ENCODE results near the gene STXBP6.

Gene STXBP6

DNA sequence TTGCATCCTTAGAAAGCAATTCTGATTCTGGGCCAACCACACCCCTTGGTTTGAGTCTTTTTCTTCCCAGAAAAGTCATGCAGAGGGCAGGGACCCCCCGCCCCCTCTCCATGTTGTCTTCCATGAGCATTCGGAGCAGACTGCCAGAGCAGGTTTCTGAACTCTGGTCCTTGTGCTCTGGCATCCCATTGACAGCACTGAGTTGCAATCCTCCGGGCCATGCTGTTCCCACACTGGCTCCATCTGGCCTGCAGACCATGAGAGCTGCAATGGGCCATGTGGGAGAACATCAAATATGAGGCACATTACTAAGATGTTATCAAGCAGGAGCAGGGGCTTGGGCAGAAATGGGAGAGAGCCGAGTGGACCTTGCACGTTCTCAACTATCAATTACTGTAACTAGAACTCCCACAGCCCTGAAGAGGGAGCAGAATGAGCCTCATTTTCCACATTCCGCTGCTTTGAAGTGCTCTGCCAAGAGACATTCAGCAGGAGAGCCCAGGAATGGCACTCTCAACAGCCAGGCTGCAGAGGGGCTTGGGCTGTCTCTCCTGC, 157.4 kb downstream of the STXBP6 start:
- in situ Hi-C loops (cut with MboI; ENCODE audit: low sequenced_read_pairs): no loop called here

DNA sequence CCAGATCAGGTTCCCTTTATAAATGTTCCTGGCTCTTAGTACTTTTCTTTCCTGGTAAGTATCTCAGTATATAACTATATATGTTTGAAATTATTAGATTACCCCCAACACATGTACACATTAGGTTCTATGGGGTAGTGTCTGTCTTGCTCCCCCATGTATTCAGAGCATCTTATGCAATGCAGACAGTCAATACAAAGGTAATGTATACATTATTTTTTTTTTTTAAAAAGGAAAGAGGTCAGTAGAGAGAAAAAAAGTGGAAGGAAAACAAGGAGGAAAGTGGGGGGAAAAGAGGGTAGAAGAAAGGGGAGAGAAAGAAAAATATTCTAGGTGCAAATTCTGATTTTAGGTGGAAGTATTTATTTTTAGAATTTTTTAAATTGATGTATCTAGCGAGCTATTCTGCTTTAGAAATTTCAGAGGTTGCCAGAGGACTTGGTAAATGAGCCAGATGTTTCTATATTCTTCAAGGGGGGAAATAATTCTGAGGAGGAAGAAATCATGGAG, 157.9 kb downstream of the STXBP6 start:
- in situ Hi-C loops (cut with MboI; ENCODE audit: low sequenced_read_pairs): no loop called here

DNA sequence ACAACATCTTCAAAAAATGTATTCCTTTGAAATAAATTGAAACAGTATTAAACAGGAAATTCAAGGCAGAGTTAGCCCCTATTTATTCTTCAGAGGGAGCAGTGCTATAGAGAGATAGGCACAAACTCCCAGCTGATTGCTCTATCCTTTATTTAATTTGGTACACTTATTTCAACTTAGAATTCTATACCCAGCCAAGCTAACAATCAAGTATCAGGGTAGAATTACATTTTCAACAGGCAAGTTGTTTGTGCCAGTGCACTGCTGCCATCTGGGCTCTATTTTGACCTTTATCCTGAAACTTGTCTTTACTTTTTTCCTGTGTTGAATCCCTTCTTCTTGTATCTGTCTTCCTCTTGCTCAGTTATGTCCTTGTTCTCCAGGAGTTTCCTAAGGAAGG, 159.2 kb downstream of the STXBP6 start:
- in situ Hi-C loops (cut with MboI; ENCODE audit: low sequenced_read_pairs): no loop called here

DNA sequence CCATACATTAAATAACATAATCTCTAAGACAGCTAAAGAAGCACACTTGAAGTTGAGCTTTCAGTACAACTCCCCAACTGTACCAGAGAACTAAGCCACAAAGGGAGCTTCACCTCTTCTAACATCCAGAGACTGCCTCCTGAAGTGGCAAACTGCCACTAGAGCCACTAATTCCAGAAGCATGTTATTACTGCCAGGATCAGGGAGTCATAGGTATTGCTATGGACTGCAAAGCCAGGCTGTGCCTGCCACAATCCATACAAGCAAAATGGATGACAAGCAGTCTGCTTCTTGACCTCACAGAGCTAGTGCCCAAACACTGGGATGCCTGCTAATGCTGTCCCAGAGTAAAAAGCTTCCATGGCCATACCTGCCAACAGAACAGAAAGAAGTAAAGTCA, 160.1 kb downstream of the STXBP6 start:
- in situ Hi-C loops (cut with MboI; ENCODE audit: low sequenced_read_pairs): no loop called here

DNA sequence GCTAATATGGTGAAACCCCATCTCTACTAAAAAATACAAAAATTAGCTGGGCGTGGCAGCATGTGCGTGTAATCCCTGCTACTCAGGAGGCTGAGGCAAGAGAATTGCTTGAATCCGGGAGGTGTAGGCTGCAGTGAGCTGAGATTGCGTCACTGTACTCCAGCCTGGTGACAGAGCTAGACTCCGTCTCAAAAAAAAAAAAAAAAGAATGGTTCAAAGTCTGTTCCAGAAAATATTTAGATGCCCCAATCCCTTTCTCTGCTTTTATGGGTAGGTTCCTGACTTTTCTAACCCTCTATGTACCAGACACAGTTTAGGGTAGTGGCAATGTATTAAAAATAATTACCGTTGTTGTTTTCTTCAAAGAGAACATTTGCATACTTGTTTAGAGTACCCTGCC, 161.4 kb downstream of the STXBP6 start:
- in situ Hi-C loops (cut with MboI; ENCODE audit: low sequenced_read_pairs): no loop called here

DNA sequence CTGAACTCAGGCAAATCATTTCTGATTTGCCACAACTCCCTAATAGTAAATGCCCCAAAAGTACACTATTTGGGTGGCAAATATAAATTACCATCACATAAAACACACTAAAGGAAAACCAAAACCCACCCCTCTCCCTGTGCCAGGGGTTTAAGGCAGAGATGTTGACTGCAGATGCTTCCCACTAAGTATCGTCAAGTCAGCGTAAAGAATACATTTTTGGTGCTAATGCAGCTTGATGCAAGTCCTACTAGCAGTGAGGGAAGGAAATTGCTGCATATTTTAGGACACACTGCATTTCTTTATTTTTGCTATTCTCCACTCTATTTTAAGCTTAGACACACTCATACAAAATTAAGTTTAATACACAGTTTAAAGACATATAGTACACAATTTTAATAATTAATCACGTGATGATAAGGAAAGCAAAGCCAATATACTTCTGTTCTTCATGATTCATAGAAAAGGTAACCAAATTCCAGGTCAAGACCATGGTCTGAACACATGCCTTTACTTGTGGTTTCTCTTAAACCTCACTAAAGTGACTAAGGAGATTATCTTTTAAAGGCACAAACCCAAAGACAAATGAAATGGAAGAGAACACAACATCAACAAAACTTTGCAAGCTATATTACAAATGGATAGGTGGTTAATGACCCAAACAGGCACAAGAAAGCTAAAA, 162.2 kb downstream of the STXBP6 start:
- in situ Hi-C loops (cut with MboI; ENCODE audit: low sequenced_read_pairs): no loop called here

DNA sequence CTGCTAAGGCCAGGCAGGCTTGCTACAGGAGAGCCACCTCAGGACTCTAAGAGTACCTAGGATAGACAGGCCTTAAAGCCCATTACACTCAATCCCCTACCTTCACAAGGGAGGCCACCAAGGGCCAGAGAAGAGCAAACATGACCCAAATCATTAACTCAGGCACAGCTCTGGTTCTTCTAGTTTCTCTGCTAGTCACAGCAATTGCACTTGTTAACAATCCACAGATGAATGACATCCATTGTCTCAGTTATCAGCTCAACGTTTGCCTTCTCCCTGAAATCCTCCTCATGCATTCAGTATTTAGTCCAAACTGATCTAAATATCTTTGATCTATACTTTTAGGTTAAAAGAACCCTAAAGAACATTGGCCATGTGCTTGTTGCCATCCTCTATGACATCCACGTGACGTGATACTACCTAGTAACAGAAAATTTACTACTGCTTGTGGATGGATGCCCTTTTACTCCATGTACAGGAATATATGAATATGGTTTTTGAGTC, 164.5 kb downstream of the STXBP6 start:
- in situ Hi-C loops (cut with MboI; ENCODE audit: low sequenced_read_pairs): no loop called here

DNA sequence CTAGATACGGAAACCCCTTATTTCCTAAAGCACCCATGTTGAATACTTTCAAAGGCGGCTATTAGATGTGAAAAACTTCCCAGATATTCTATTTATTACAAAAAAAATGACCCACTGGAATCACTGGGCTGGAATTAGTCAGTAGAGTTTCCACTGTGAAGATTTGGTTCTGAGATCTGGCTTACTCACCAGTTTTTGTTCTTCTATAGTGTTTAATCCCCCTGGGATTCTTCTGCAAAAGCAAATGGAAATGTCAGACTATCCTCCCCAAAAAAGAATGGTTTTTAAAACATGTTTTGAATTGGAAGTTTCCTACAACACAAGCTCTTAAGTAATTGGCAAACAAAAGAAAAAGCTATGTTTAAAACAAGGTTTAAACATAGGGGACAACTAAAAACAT, 166.4 kb downstream of the STXBP6 start:
- in situ Hi-C loops (cut with MboI; ENCODE audit: low sequenced_read_pairs): no loop called here

DNA sequence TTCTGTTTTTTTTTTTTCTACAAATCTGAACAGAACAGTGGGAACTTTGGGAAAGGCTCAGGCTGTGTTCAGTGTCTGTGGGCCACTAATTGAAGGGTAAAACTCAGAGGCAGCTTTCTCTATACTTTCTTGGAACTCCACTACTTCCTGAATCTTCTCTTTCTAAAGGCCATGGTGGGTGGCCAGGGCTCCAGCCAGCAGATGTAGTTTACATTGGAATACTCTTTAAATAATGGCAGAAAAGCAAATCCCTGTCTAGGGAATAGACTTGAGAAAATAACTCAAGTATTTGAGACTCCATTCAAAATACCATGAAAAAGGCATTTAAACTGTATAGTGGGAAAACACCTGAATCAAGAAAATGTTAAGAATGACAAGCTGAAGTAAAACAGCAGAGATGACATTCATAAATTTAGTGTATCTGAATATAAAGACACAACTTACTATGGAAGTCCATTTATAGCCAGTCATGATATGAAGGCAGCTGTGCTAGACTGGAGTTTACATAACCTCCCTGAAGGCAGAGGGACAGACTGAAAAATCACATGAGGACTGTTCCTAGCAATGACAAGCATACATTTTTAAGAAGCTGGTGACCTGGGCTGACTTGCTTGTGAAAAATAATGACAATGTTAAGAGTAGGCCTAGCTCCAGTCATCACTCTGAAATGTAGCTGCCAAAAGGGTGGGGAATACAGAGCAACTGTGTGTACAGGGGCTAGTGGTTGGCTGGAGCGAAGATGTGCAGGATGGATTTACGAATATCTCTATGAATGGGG, 168.6 kb downstream of the STXBP6 start:
- in situ Hi-C loops (cut with MboI; ENCODE audit: low sequenced_read_pairs): no loop called here

DNA sequence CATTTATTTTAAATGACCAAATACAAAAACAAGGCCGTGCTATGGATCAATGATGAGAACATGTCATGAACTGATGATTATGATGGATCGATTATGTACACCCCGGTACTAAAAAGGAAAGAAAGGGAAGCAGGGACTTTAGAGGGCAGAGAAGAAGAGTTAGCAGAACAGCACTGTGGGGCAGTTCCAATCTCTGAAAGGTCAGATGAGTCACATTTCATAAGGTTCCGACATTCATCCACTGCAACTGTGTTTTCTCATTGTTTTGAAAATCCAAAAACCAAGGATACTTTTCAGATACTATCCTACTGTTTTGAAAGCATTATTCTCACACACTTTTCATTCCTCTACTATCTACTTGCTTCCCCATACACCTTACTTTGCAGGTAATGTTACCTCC, 169.3 kb downstream of the STXBP6 start:
- in situ Hi-C loops (cut with MboI; ENCODE audit: low sequenced_read_pairs): no loop called here

DNA sequence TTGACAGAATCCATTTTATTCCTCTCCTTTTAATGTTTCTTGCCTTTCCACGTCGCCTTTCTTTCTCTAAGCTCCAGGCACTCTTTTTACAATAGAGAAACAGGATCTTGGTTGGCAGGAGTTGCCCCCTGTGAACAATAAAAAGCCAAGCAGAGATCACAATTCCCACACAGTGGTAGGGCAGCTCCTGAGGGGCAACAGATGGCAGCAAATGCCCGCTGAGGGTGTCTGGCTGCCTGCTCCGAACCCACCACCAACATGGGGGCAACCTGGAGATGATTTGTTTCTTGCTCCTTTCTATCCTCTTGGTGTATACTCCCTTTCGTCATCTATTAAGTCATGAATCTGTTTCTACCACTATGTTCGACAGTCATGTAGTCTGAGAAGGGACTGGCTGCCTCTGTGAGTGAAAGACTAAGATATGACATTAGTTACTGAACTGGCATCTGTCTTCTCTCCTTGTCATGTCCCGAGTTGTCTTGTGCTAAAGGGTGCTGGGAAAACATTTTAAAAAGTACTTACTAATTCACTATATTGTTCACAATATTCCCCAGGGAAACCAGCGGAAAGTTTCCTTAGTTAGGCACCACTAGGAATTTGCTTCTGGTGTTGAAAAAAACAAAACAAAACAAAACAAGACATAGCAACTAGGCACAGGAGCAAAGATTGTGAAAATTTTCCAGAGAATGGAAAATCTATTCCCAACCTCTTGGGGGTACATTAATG, 170.1 kb downstream of the STXBP6 start:
- in situ Hi-C loops (cut with MboI; ENCODE audit: low sequenced_read_pairs): no loop called here

DNA sequence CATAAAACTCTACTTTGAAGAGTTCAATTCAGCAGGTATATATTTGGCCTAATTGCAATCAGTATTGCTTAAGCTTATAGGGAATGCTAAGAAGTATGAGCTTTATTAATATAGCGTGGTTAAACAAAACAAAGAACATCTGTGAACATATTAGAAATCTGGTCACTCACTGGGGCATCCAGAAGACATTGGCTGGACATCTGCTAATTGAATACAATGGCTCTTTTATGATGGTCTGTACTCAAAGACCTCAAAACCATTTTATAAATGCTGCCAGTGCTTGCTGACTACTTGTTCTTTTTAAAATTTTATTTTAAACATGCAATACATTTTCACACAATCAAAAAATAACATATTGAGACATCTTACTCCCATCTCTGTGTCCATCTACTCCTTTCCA, 173.0 kb downstream of the STXBP6 start:
- in situ Hi-C loops (cut with MboI; ENCODE audit: low sequenced_read_pairs): no loop called here

DNA sequence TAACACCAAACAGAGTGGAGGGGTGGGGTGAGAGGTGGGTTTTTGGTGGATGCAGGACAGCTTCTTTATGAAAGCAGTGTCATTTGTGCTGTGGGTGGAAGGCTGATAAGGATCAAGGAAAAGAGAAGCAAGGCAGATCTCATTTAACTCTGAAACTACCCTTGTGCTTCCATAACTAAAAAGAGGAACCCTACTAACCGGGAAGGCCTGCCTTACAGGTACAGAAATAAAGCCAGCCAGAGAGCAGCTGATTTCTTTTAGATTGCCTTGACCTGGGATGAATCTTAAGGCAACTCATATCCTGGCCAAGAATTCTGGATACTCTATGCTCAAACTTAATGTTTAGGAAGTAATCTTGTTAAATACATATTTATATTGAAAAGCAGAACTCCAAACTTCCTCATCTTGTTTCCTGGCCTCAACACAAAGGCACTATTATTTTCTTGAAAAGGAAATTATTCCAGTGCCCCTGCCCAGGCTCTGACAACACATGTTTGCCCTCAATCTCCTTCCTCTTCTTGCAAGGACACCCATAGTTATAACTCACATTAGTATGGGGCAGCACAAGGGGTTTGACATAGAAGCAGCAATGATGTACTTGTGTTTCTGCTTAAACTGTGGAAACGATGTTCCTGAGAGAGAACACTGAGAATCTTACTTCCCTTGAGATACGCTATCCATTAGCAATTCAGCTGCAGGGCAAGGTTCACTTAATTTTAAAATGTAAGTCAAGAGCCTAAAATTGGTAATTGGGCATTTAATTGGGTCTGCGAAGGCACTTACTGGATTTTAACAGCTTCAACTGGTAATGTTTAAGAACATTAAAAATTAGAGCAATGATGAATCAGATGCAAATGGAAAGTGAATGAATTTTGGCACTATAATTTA, 173.7 kb downstream of the STXBP6 start:
- in situ Hi-C loops (cut with MboI; ENCODE audit: low sequenced_read_pairs): no loop called here

DNA sequence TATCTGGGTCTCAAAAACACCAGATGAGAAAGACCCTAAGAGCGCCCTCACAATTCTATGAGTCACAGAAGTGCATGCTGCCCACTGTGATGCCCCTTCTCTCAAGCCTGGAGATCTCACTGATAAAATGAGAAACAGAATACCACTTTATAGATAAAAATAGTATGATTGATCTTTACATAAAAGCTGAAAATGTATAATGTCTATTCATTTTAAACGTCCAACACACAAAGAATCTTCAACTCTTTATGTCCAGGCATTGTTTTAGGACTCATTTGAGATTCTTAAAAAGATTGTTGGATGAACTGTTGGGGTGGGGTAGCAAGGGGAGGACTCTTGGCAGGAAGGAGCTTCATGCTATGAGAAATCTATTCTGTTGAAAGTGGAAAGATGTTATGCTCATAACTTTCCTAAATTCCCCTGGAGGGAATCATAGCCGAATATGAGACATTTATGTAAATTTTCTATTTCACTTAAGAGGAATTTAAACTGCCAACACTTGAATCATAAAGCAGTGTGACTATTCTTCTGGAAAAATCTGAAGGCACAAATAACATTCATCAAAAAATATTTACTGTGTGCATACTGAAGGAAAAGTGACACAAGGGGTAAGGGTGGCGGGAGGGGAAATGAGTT, 174.6 kb downstream of the STXBP6 start:
- in situ Hi-C loops (cut with MboI; ENCODE audit: low sequenced_read_pairs): no loop called here

DNA sequence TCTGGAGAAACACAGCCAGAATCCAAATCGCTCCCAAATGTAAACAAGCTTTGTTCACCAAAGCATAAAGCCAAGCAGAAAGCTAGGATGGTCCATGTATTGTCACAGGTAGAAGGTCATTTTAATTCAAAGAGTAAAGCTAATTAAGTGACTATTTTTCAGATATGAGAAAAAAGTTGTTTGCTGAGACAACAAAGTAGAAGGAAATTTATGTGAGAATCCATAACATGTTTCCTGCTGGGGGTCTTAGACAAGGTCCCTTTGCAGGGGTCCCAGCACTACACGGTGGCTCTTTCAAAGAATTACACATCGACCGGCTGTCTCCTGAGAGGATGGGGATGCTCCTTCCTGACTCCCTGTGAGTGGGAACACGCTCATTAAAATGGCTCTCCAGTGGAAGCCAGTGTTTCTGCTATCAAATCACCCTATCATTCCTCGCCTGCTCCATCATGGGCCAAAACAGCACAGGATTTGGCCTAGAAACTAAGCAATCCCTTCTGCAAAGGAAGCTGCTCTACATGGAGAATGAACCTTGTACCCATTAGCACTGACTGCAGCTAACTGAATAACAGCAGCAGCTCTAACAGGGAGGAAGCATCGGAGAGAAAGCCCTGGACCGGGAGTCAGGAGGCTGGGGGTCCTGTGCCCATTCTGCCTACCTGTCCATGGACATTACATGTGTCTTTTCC, 175.3 kb downstream of the STXBP6 start:
- in situ Hi-C loops (cut with MboI; ENCODE audit: low sequenced_read_pairs): no loop called here

DNA sequence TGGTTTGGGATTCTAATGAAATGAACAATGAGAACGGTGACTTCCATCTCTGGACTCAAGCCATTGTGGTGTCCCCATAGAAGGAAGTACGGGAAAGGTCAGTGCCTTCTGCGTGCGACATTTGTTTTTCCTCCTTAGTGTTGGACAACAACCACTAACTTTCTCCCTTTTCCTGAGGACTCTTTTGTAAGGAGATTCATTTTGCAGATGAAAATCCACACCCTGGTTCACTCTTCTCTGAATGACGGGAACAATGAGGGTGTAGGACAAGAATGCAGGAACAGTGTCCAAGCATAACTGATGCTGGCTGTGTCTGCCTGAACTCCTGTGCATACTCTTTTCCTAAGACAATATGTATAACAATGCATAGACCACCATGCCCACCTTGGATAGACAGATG, 176.4 kb downstream of the STXBP6 start:
- in situ Hi-C loops (cut with MboI; ENCODE audit: low sequenced_read_pairs): no loop called here

DNA sequence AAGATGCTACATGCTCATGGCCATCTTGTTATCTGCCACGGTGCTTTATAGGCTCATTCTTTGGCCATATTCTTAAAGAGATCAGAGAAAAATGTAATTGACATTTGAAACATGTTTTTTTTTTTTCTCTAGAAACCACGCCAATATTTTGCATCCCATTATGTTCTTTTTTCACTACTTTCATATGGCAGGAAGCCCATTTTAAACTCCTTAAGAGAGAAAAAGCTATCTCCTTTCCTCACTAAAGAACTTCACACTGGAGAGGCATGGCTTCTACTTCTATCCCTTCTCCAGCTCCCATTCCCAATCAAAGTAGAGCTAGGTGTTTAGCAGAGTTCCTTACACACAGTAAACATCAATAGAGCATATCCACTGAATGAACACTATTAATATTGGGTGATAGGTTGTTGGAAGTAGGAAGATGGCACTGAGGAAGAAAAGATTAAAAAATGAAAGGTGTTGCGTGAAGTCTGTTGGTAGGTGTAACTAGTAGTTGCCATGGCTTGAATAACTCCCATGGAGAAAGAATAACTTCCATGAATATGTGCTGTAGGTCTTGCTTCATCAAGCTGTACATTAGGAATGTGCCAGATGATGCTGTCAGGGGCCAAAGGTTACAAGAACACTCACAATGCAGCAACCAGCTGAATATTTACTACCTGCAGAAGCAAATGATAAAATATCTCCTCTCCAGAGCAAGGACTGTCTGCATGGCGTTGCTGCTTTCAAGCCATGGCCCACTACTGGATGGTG, 178.8 kb downstream of the STXBP6 start:
- in situ Hi-C loops (cut with MboI; ENCODE audit: low sequenced_read_pairs): no loop called here

DNA sequence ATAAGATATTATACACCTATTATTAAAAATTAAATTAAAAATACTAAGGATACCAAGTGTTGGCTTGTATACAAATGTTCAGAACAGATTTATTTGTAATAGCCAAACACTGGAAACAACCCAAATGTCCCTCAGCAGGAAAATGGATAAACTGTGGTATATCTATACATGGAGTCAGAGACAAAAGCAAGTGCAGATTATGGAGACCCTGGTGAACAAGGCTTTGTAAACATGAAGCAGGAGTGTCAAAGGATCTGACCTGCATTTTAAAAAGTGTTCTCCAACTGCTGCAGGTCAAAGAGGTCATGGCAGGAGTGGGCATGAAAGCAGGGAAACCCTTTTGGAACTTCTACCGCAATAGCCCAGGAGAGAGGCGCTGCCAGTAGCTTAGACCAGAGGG, 181.6 kb downstream of the STXBP6 start:
- in situ Hi-C loops (cut with MboI; ENCODE audit: low sequenced_read_pairs): no loop called here
